OCI-LY1 (cell line): ENCODE measurements around the gene SH3PXD2A.

Experiments used
- CTCF ChIP-seq: fragments of 200-600 bp; sonication (generic), shearing (Covaris generic); IDR thresholded peaks from 2 replicates; pipeline ENCODE4 v1.5.1; 2017; ENCODE audit warnings: mild to moderate bottlenecking, antibody characterized with exemption, low read length, moderate library complexity, mixed read lengths
- EZH2 ChIP-seq: fragments of 200-600 bp; sonication (generic), shearing (Covaris generic); IDR thresholded peaks from 2 replicates; pipeline ENCODE4 v1.8.0; 2017; ENCODE audit warnings: borderline replicate concordance, mixed run types, mild to moderate bottlenecking, antibody characterized with exemption, low read length, moderate library complexity, mixed read lengths

GRCh38 chr10:103595933-103596726, 259.2 kb downstream of the SH3PXD2A start:
- TF ChIP-seq CTCF (no peak), EZH2 (no peak)
